ENCODE data around the gene RAB31. TPM values are rescaled to one million over a fixed set of nuclear protein-coding genes. Genes with fewer than 3 reads are reported as not detected.

The RAB31 gene
- polyA plus RNA-seq, 1 of the 3 experiments (the other 2 are of a cell fraction) = 23.0 TPM

DNA sequence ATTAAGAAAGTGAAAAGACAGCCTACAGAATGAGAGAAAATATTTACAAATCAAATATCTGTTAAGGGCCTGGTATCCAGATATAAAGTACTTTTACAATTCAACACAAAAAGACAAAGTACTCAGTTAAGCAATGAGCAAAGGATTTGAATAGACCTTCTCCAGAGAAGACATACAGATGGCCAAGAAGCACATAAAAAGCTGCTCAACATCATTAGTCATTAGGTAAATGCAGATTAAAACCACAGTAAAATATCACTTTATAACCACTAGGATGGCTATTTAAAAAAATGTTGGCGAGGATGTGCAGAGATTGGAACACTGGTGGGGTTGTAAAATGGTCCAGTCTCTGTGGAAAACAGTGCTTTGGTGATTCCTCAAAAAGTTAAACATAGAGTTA, 38.9 kb downstream of the RAB31 start:
- no peak overlapping the region for H3K4me2 ChIP-seq
- H3K36me3 ChIP-seq (replicated peaks in 1 of 2; ENCODE audit: control insufficient read depth in 1 of 2, insufficient read depth in 2 of 2, low read length in 1 of 2) = no peaks in the 10 kb centered on the region
- H3K79me2 ChIP-seq (ENCODE audit: insufficient read depth) = peaks cover 7% of the 10 kb centered on the region; the same call in 1 of the 2 replicates
- H3K9ac ChIP-seq = no peak overlapping the region
- H3K4me3 ChIP-seq (ENCODE audit: low read depth in 2 of 2, low read length in 1 of 2) = no peak overlapping the region
- no peak overlapping the region for H3K27ac ChIP-seq (ENCODE audit: low read depth in 2 of 2, low read length in 1 of 2)
- H3K9me2 ChIP-seq = no peaks in the 10 kb centered on the region
- TF ChIP-seq SIN3A (IDR thresholded peaks at IDR 0.05; ENCODE audit: borderline replicate concordance, low read depth, low read length) = no peak
- TF ChIP-seq FOXM1 (IDR thresholded peaks at IDR 0.05; ENCODE audit: low read depth) = no peak
- TF ChIP-seq, protein P1, sequence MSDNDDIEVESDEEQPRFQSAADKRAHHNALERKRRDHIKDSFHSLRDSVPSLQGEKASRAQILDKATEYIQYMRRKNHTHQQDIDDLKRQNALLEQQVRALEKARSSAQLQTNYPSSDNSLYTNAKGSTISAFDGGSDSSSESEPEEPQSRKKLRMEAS (IDR thresholded peaks at IDR 0.05; ENCODE audit: low read depth) = no peak
- TF ChIP-seq CTCF (IDR thresholded peaks at IDR 0.05) = no peak
- TF ChIP-seq CHD2 (IDR thresholded peaks at IDR 0.05; ENCODE audit: low read length, partially characterized antibody) = no peak
- TF ChIP-seq POLR2AphosphoS5 (IDR thresholded peaks at IDR 0.05; ENCODE audit: low read depth, low read length) = no peak
- no peak for TF ChIP-seq EP300 (IDR thresholded peaks at IDR 0.05; ENCODE audit: borderline replicate concordance in 1 of 2, low read depth in 1 of 2, low read length in 1 of 2)
- no peak for TF ChIP-seq MXI1 (IDR thresholded peaks at IDR 0.05; ENCODE audit: low read depth, low read length)
- TF ChIP-seq, protein P2, sequence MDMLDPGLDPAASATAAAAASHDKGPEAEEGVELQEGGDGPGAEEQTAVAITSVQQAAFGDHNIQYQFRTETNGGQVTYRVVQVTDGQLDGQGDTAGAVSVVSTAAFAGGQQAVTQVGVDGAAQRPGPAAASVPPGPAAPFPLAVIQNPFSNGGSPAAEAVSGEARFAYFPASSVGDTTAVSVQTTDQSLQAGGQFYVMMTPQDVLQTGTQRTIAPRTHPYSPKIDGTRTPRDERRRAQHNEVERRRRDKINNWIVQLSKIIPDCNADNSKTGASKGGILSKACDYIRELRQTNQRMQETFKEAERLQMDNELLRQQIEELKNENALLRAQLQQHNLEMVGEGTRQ (IDR thresholded peaks at IDR 0.05; ENCODE audit: borderline replicate concordance, low read depth, low read length) = no peak
- TF ChIP-seq RAD21 (IDR thresholded peaks at IDR 0.05; ENCODE audit: low read length) = no peak
- no peak for TF ChIP-seq FOXJ3 (CRISPR knock-in tag; IDR thresholded peaks at IDR 0.05)
- no peak for TF ChIP-seq YY1 (IDR thresholded peaks at IDR 0.05; ENCODE audit: low read depth)
- no peak for TF ChIP-seq NRF1 (IDR thresholded peaks at IDR 0.05; ENCODE audit: low read depth, low read length)
- TF ChIP-seq MEF2A (IDR thresholded peaks at IDR 0.05; ENCODE audit: borderline replicate concordance, low read depth) = no peak
- no peak for TF ChIP-seq IRF3 (IDR thresholded peaks at IDR 0.05; ENCODE audit: low read depth, low read length)
- no peak for TF ChIP-seq TCF12 (IDR thresholded peaks at IDR 0.05)
- TF ChIP-seq FOSL2 (IDR thresholded peaks at IDR 0.05; ENCODE audit: borderline replicate concordance, low read depth) = no peak
- no peak for TF ChIP-seq RFX5 (IDR thresholded peaks at IDR 0.05; ENCODE audit: low read length)
- CTCF ChIA-PET = no interaction called here
- DNase-seq = no peak
- POLR2A ChIA-PET = no interaction called here
- H2AFZ ChIP-seq (ENCODE audit: low read depth) = no peak overlapping the region
- no peaks in the 10 kb centered on the region for H3K9me3 ChIP-seq
- no peaks in the 10 kb centered on the region for H4K20me1 ChIP-seq (ENCODE audit: insufficient read depth)
- 89% methylated on average over 1 of the region's 1 CpG for WGBS (ENCODE audit: low lambda C conversion rate)
- peaks cover 17% of the 10 kb centered on the region for H3F3A ChIP-seq (replicated peaks; ENCODE audit: insufficient read depth)
- H3K4me1 ChIP-seq (ENCODE audit: control insufficient read depth in 1 of 2, insufficient read depth in 2 of 2, low read depth in 1 of 2, low read length in 1 of 2) = peaks cover 3 to 20% of the 10 kb centered on the region in 2 experiments; a peak in 3 of 4 replicates
- no peaks in the 10 kb centered on the region for H3K27me3 ChIP-seq (ENCODE audit: insufficient read depth)

Measured in SK-N-SH (cell line).